CD4-positive, alpha-beta T cell treated with Interleukin-17A for 4 hours (primary cell): Measurements from ENCODE around the gene C1orf21.

Source experiments
- DNase-seq: peaks from one replicate; pipeline ENCODE4 v3.0.0-alpha.2; 2020; ENCODE audit warnings: mixed read lengths

C1orf21 gene

DNA sequence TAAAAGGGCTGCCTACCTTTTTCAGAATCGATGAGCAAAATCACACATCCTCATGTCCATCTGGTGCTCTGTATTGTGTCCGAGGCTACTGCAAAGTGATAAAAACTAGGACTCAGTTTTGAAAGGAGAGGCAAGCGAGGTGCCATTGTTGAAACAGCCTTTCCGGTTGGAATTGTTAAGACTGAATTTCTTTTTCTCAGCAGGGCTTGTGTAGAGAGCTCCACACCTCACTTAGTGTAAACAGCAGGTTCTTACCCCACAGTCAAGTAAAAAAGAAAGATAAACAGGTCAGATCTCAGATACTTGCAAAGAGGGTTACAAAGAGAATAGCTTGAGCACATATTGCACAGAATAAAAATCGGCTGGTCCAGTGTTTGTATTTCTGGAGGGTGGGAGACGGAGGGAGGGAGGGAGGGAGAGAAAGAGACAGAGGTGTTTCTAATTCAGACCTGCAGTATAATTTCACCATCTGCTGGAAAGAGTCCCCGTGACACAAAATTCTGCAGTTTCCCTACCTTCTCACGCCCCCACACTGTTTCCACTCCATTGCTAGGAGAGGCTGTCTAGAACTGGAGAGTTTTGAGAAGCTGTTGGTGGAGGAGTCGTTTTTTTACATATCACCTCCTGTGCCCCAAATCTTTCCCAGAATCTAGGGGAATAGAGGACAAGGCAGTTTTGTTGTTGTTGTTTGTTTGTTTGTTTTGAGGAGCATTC lies 285.3 kb downstream of the C1orf21 start:
- no peak for DNase-seq

GRCh38 chr1:184673305-184673704 lies 286.5 kb downstream of the C1orf21 start:
- DNase-seq, result no peak

DNA sequence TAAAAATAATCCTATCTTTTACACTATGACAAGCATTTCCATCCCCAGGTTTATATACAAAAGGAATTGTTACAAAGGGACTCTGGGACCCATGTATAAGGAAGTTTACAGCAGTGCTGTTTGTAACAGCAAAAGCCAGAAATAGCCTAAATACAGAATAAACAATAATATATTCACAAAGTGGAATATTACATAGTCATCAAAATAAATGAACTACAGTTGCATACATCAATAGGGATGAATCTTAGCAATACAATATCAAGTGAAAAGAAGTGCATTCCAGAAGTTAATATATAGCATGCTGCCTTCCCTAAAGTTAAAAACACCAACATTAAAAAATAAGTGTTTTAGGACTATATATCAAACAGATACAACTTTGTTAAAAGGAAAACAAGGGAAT lies 290.5 kb downstream of the C1orf21 start:
- no peak for DNase-seq
